Endodermal cell (in vitro differentiated cells): ENCODE measurements around the gene SYCE1L. TPM values are rescaled to one million over a fixed set of nuclear protein-coding genes. Genes with fewer than 3 reads are reported as not detected.
"Not testable (repeated sequence)": the region's sequence is repeated elsewhere in the genome, so short reads cannot be mapped to it uniquely, and the experiment has no call there.

Source experiments
- DNase-seq: peaks from one replicate; pipeline ENCODE4 v3.0.0-alpha.2; 2017
- H3K27ac ChIP-seq: 2 replicates; pipeline ENCODE4 v1.5.1; 2013; ENCODE audit warnings: mild to moderate bottlenecking, low read depth, low read length, moderate library complexity
- H3K27me3 ChIP-seq: 2 replicates; pipeline ENCODE4 v1.6.1; 2013; ENCODE audit warnings: mild to moderate bottlenecking, low read length, moderate library complexity; ENCODE audit not compliant: insufficient read depth, control insufficient read depth, poor library complexity, severe bottlenecking
- H3K36me3 ChIP-seq: 2 replicates; pipeline ENCODE4 v1.7.0; 2013; ENCODE audit warnings: mild to moderate bottlenecking, low read length, moderate library complexity; ENCODE audit not compliant: control insufficient read depth, insufficient read depth
- H3K4me1 ChIP-seq: one replicate; pipeline ENCODE4 v1.7.0; 2013; ENCODE audit warnings: low read length; ENCODE audit not compliant: control insufficient read depth, insufficient read depth
- H3K4me3 ChIP-seq: 2 replicates; pipeline ENCODE4 v1.5.1; 2013; ENCODE audit warnings: mild to moderate bottlenecking, low read length, moderate library complexity
- H3K9ac ChIP-seq: 2 replicates; pipeline ENCODE4 v1.6.1; 2013; ENCODE audit warnings: mild to moderate bottlenecking, low read length, moderate library complexity; ENCODE audit not compliant: poor library complexity, severe bottlenecking; ENCODE audit errors: extremely low read depth
- H3K9me3 ChIP-seq: 2 replicates; pipeline ENCODE4 v1.6.1; 2013; ENCODE audit warnings: mild to moderate bottlenecking, low read length, moderate library complexity; ENCODE audit not compliant: control insufficient read depth
- H3K27ac Mint-ChIP-seq: 2 replicates; pipeline ENCODE4 v1.8.0; 2020; ENCODE audit warnings: mixed read lengths
- H3K27me3 Mint-ChIP-seq: 2 replicates; pipeline ENCODE4 v1.8.0; 2021; ENCODE audit warnings: mild to moderate bottlenecking, mixed read lengths; ENCODE audit not compliant: insufficient read depth
- H3K36me3 Mint-ChIP-seq: 2 replicates; pipeline ENCODE4 v1.8.0; 2020; ENCODE audit warnings: low read depth, mixed read lengths
- H3K4me1 Mint-ChIP-seq: 2 replicates; pipeline ENCODE4 v1.8.0; 2020; ENCODE audit warnings: mixed read lengths
- H3K4me3 Mint-ChIP-seq: 2 replicates; pipeline ENCODE4 v1.8.0; 2020; ENCODE audit warnings: mild to moderate bottlenecking, moderate library complexity, mixed read lengths
- H3K9me3 Mint-ChIP-seq: 2 replicates; pipeline ENCODE4 v1.8.0; 2020; ENCODE audit warnings: mild to moderate bottlenecking, mixed read lengths
- CTCF ChIP-seq: fragments of 200-600 bp; sonication (generic); conservative IDR thresholded peaks from 2 replicates; pipeline ENCODE4 v1.5.0; 2021; ENCODE audit warnings: antibody characterized with exemption, mild to moderate bottlenecking
- WGBS, 2 experiments: methylation state at CpG; one replicate each; pipeline versions ENCODE4 v1.1.5 to v1.1.7; 2013; ENCODE audit warnings: missing lambda C conversion rate in 2 of 2, mixed read lengths in 1 of 2; ENCODE audit not compliant: insufficient coverage in 1 of 2, insufficient read length in 1 of 2; 5-methylcytosine and 5-hydroxymethylcytosine counted together
- total RNA-seq, 2 donors: library from RNA; stranded (reverse); fragmentation: NEBNext Ultra II Directional in 1 of 2; extraction: Animal tissue kit (Norgen Biotek cat#: 25700) in 1 of 2; gene quantifications; 2 replicates in 1 of 2; 3 replicates in 1 of 2; pipeline ENCODE4 v1.2.1, GENCODE V29; 2021

SYCE1L gene
- total RNA-seq, 2 donors from 2014 or later: 13.6 to 19.9 TPM

GRCh38 chr16:77165006-77165405 lies 34.2 kb upstream of the SYCE1L start:
- H3K27ac Mint-ChIP-seq: no peak overlapping the region
- Histone ChIP-seq H3K36me3 (no peaks in the 10 kb centered on the region), H3K9ac (no peak overlapping the region), H3K27me3 (peaks cover 10% of the 10 kb centered on the region), H3K4me1 (no peaks in the 10 kb centered on the region), H3K4me3 (no peak overlapping the region), H3K9me3 (no peaks in the 10 kb centered on the region), H3K27ac (no peak overlapping the region)
- no peaks in the 10 kb centered on the region for H3K36me3 Mint-ChIP-seq
- no CpG with 5 or more reads among the region's 2 CpGs for WGBS, 2 experiments
- peaks cover 9% of the 10 kb centered on the region for H3K27me3 Mint-ChIP-seq
- no peak for DNase-seq
- H3K4me1 Mint-ChIP-seq: no peaks in the 10 kb centered on the region
- no peak for TF ChIP-seq CTCF
- no peak overlapping the region for H3K4me3 Mint-ChIP-seq
- H3K9me3 Mint-ChIP-seq: no peaks in the 10 kb centered on the region

DNA sequence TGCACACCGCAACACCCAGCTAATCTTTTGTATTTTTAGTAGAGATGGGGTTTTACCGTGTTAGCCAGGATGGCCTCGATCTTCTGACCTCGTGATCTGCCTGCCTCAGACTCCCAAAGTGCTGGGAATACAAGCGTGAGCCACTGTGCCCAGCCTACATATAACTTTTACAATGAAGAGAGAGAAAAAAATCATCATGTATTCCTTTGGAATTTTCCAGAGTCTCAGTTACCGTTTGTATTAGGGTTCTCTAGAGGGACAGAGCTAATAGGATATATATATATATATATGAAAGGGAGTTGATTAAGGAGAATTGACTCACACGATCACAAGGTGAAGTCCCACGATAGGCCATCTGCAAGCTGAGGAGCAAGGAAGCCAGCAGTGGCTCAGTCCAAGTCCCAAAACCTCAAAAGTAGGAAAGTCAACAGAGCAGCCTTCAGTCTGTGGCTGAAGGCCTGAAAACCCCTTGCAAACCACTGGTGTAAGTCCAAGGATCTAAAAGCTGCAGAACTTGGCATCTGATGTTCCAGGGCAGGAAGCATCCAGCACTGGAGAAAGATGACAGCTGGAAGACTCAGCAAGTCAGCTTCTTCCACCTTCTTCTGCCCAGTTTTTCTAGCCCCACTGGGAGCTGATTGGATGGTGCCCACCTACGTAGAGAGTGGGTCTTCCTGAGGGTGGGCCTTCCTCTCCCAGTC lies 33.5 kb upstream of the SYCE1L start:
- 85 to 94% methylated on average over 7 to 9 of the region's 9 CpGs for WGBS, 2 experiments

GRCh38 chr16:77166726-77167125 lies 32.5 kb upstream of the SYCE1L start:
- Histone ChIP-seq H3K4me1 (no peaks in the 10 kb centered on the region), H3K27me3 (peaks cover 4% of the 10 kb centered on the region), H3K36me3 (no peaks in the 10 kb centered on the region), H3K4me3 (no peak overlapping the region), H3K9me3 (no peaks in the 10 kb centered on the region), H3K27ac (no peak overlapping the region), H3K9ac (no peak overlapping the region)
- TF ChIP-seq CTCF: no peak
- H3K27me3 Mint-ChIP-seq: peaks cover 9% of the 10 kb centered on the region
- 80 to 86% methylated on average over 1 to 2 of the region's 2 CpGs for WGBS, 2 experiments
- no peak overlapping the region for H3K27ac Mint-ChIP-seq
- no peak overlapping the region for H3K4me3 Mint-ChIP-seq
- H3K9me3 Mint-ChIP-seq: no peaks in the 10 kb centered on the region
- DNase-seq: no peak
- no peaks in the 10 kb centered on the region for H3K4me1 Mint-ChIP-seq
- H3K36me3 Mint-ChIP-seq: no peaks in the 10 kb centered on the region

More for the DNA sequence above, 33.5 kb upstream of the SYCE1L start:
- H3K27me3 ChIP-seq, H3K27me3 Mint-ChIP-seq, H3K9me3 Mint-ChIP-seq, H3K9ac ChIP-seq, H3K4me3 ChIP-seq, H3K36me3 Mint-ChIP-seq, H3K4me3 Mint-ChIP-seq, H3K4me1 ChIP-seq, H3K4me1 Mint-ChIP-seq, DNase-seq, H3K36me3 ChIP-seq, H3K9me3 ChIP-seq, H3K27ac ChIP-seq, H3K27ac Mint-ChIP-seq: not testable (repeated sequence)

- H3K27me3 Mint-ChIP-seq: peaks cover 12% of the 10 kb centered on the region
- Histone ChIP-seq H3K4me1 (no peaks in the 10 kb centered on the region), H3K9ac (no peak overlapping the region), H3K27me3 (peaks cover 4% of the 10 kb centered on the region), H3K36me3 (no peaks in the 10 kb centered on the region), H3K9me3 (no peaks in the 10 kb centered on the region), H3K4me3 (no peak overlapping the region), H3K27ac (no peak overlapping the region)
- H3K27ac Mint-ChIP-seq: no peak overlapping the region
- DNase-seq: no peak
- H3K9me3 Mint-ChIP-seq: no peaks in the 10 kb centered on the region
- no peak overlapping the region for H3K4me3 Mint-ChIP-seq
- no peaks in the 10 kb centered on the region for H3K36me3 Mint-ChIP-seq
- no peak for TF ChIP-seq CTCF
- WGBS, 2 experiments: 80 to 95% methylated on average over 2 to 4 of the region's 4 CpGs
- H3K4me1 Mint-ChIP-seq: no peaks in the 10 kb centered on the region
Observed at GRCh38 chr16:77168901-77169300, 30.3 kb upstream of the SYCE1L start.
